Breast epithelium (tissue), 4 donors: Measurements from ENCODE around the gene FADS2. TPM values are rescaled to one million over a fixed set of nuclear protein-coding genes. Genes with fewer than 3 reads are reported as not detected.

Experiments
- DNase-seq, 2 donors: peaks; one replicate each; pipeline ENCODE4 v3.0.0-alpha.2; 2019; ENCODE audit warnings: low spot score in 2 of 2
- H3K27ac ChIP-seq, 2 donors: fragments of 200-600 bp; sonication (generic) in 1 of 2; one replicate each; pipeline ENCODE4 v1.5.1; 2016 to 2019; ENCODE audit warnings: mild to moderate bottlenecking in 1 of 2
- H3K27me3 ChIP-seq, 2 donors: fragments of 200-600 bp; sonication (generic) in 1 of 2; one replicate each; pipeline versions ENCODE4 v1.5.1 to v1.6.0; 2017 to 2019; ENCODE audit warnings: control low read depth in 1 of 2, mild to moderate bottlenecking in 1 of 2
- H3K36me3 ChIP-seq: fragments of 200-600 bp; one replicate; pipeline ENCODE4 v1.5.1; 2019
- H3K4me1 ChIP-seq, 2 donors: fragments of 200-600 bp; sonication (generic); one replicate each; pipeline ENCODE4 v1.5.1; 2016 to 2019; ENCODE audit warnings: control low read depth in 1 of 2
- H3K4me3 ChIP-seq, 3 donors: fragments of 200-600 bp; sonication (generic); 1 replicate in 2 of 3; 2 replicates in 1 of 3; pipeline ENCODE4 v1.5.1; 2016 to 2019; ENCODE audit warnings: mild to moderate bottlenecking in 3 of 3, moderate library complexity in 2 of 3
- H3K9me3 ChIP-seq, 2 donors: fragments of 200-600 bp; sonication (generic) in 1 of 2; one replicate each; pipeline ENCODE4 v1.5.1; 2016 to 2019; ENCODE audit warnings: control low read depth in 1 of 2
- POLR2A ChIP-seq: fragments of 450-650 bp; IDR thresholded peaks from one replicate; pipeline ENCODE4 v1.6.1; 2016; ENCODE audit warnings: antibody characterized with exemption, mild to moderate bottlenecking, moderate library complexity
- POLR2AphosphoS5 ChIP-seq, 3 donors: sonication (generic); formaldehyde crosslinking; IDR thresholded peaks; one replicate each; pipeline ENCODE4 v1.6.1; 2017; ENCODE audit warnings: antibody characterized with exemption in 3 of 3
- intact Hi-C: fragments of 100-400 bp; cut with DNase I; formaldehyde crosslinking; loops from one replicate; pipeline ENCODE4 v1.15.1; 2023; ENCODE audit warnings: low total_unique reads
- total RNA-seq, 3 donors: library from RNA; depleted of rRNA; stranded (reverse); fragments of >200 nt; gene quantifications; one replicate each; pipeline ENCODE4 v1.1.0, GENCODE V29; 2016
- TF ChIP-seq, protein P1 (sequence below), 3 donors: fragments of 450-650 bp; IDR thresholded peaks; one replicate each; pipeline ENCODE4 v1.5.1; 2016 to 2017; ENCODE audit warnings: antibody characterized with exemption in 3 of 3, mild to moderate bottlenecking in 3 of 3, moderate library complexity in 3 of 3

The FADS2 gene
- total RNA-seq, 3 donors from 2014 or later: 5.6 to 35.8 (median 7.5) TPM

DNA sequence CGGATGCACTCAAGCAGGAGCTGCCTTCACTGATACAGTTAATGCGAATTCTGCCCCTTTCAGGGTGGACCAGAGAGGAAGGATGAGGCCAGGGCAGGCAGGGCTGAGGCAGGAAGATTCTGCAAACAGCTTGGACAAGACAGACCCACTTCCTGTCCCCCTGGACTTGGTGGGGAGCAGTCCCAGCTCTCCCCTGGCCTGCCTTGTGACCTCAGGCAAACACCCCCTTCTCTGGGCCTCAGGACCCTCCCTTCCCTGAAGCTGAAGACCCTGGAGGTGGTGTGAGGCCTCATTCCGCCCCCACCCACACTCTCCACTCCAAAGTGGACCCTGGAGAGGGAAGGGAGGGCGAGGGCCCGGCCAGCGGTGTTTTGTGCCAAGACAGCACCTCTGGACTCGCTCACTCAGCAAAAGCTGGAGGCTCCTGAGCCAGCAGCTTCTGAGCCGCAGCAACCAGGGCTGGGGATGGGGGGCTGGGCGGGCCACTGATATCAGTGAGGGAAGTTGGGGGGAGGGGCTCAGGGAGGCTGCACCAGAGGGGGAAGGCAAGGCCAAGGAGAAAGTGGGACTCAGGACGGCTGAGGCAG lies 80.7 kb downstream of the FADS2 start:
- TF ChIP-seq, protein P1, sequence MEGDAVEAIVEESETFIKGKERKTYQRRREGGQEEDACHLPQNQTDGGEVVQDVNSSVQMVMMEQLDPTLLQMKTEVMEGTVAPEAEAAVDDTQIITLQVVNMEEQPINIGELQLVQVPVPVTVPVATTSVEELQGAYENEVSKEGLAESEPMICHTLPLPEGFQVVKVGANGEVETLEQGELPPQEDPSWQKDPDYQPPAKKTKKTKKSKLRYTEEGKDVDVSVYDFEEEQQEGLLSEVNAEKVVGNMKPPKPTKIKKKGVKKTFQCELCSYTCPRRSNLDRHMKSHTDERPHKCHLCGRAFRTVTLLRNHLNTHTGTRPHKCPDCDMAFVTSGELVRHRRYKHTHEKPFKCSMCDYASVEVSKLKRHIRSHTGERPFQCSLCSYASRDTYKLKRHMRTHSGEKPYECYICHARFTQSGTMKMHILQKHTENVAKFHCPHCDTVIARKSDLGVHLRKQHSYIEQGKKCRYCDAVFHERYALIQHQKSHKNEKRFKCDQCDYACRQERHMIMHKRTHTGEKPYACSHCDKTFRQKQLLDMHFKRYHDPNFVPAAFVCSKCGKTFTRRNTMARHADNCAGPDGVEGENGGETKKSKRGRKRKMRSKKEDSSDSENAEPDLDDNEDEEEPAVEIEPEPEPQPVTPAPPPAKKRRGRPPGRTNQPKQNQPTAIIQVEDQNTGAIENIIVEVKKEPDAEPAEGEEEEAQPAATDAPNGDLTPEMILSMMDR (IDR thresholded peaks at IDR 0.05): no peak
- no peak for TF ChIP-seq POLR2A
- no peak for TF ChIP-seq POLR2AphosphoS5 (IDR thresholded peaks at IDR 0.05)
- no peaks in the 10 kb centered on the region for H3K36me3 ChIP-seq
- no peak for DNase-seq
- H3K4me1 ChIP-seq: no peaks in the 10 kb centered on the region
- no peaks in the 10 kb centered on the region for H3K9me3 ChIP-seq
- H3K27me3 ChIP-seq: no peaks in the 10 kb centered on the region
- peak overlapping the region in 1 of 3 donors; percentile 46 for H3K4me3 ChIP-seq
- intact Hi-C loops: loop anchor here (10.0 kb wide), 1 partner anchor 166 kb away; no protein-coding TSS in a partner anchor
- peak overlapping the region in 1 of 2 donors; percentile 85 for H3K27ac ChIP-seq

DNA sequence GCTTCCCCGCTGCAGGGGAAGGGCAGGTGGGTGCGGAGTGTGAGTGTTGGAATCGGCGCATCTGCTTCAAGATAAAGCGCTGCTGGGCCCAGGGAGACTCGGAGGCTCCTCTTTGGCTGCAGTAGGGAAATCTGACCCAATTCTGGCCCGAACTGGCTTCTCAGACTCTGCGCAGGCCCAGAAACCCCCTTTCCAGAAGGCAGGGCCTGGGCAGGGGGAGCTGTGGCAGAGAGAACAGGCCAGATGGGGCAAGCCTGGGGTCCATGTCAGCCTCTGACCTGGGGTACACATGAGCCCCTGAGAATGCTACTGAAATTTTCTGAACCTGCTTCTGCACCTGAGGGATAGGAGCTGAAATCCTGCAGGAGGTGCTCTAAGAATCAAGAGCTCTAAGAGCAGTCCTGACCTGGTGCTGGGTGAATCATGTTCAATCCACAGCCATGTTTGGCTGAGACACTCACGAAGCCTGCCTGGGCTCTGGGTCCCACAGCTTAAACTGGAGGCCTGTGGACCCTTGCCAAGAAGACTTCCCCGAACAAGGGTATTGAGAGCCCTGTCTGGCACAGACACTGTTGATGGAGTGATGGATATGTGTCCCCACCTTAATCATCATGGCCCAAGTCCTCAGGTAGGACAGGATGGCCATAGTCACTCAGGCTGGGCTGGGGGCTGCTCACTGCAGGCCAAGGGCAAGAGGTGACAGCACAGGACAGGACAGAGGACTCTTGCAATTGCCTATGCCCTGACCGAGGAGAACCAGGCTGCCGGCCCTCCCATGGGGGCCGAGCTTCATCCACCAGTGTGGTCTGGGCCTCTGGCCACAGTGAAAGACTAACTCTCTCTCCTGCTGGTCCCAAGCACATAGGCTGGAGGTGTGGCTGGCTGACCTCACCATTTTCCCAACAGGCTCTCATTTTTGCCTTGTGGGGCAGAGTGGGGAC lies 82.4 kb downstream of the FADS2 start:
- H3K36me3 ChIP-seq: no peaks in the 10 kb centered on the region
- H3K27ac ChIP-seq: peak overlapping the region; percentile 33 to 85
- H3K4me1 ChIP-seq: no peaks in the 10 kb centered on the region
- no peak for DNase-seq
- H3K4me3 ChIP-seq: peak overlapping the region in 1 of 3 donors; percentile 33
- H3K9me3 ChIP-seq: no peaks in the 10 kb centered on the region
- intact Hi-C loops: no loop called here
- TF ChIP-seq POLR2A (no peak), POLR2AphosphoS5 (IDR thresholded peaks at IDR 0.05) (no peak)
- TF ChIP-seq, protein P1 (IDR thresholded peaks at IDR 0.05): no peak
- H3K27me3 ChIP-seq: no peaks in the 10 kb centered on the region

DNA sequence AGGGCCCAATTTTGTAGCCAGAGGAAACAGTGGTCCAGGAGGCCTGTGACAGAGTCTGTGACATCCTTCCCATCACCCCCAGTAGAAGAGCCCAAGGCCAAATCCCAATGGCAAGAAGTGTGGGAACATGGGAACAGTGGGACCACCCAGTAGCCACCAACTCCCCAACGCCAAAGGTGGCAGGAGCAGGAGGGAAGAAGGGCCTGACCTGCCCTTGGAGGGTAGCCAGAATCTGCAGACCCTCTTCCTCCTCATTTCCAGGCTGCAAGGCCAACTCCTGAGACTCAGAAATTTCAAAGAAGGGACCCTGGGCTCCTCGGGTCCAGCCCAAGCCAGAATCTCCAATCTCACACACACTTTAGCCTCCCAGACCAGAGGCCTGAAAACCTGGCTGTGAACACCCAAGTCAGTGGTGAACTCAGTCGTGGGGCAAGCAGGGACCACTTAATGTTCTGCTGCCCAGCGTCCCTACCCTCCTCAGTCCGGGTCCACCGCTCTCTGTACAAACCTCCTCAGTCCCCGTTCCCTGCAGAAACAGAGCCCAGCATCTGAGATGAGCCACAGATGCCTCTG lies 83.1 kb downstream of the FADS2 start:
- Histone ChIP-seq H3K27me3 (no peaks in the 10 kb centered on the region), H3K4me3 (peak overlapping the region in 1 of 3 donors; percentile 92), H3K27ac (peak overlapping the region; percentile 33 to 85), H3K36me3 (no peaks in the 10 kb centered on the region), H3K9me3 (no peaks in the 10 kb centered on the region), H3K4me1 (no peaks in the 10 kb centered on the region)
- TF ChIP-seq, protein P1 (IDR thresholded peaks at IDR 0.05): no peak
- TF ChIP-seq POLR2AphosphoS5 (IDR thresholded peaks at IDR 0.05) (no peak), POLR2A (no peak)
- intact Hi-C loops: no loop called here
- DNase-seq: no peak

DNA sequence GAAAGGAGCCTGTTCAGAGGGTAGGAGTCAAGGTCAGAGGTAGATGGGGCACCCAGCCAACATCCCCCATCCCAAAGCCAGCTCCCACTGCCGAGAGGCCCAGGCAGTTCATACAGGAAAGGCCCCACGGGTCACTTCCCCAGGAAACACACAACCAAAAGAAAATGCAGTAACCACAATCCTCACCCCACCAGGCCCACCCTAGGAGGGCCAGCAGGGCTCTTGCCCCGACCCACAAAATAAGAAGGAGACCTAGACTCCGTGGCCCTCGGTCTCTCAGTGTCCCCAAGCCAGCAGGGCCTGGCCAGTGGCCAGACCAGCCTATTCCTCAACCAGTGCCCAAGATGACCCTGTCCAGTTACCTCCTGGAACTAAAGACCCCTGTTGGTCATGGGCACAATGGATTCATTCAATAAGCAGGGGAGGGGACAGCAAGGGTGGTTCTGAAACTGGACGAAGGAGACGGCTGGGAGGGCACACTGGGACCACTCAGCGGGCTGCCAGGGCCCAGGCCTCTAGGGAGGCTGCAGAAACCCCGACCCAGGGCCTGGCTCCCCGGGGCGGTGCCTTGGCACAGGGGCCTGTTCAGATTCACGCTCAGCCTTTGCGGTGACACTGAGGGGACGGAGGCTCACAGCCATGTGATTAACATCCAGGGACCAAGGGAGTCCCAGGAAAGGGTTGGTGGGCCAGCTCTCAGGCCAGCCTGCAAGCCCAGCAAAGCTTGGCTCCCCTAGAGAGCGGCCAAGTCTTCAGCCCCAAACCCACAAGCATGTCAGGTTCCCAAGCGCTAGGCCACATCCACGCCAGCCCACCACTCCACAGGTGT lies 83.8 kb downstream of the FADS2 start:
- intact Hi-C loops: no loop called here
- Histone ChIP-seq H3K27me3 (no peaks in the 10 kb centered on the region), H3K9me3 (no peaks in the 10 kb centered on the region), H3K36me3 (no peaks in the 10 kb centered on the region), H3K27ac (peak overlapping the region; percentile 33 to 85), H3K4me1 (no peaks in the 10 kb centered on the region), H3K4me3 (peak overlapping the region in 1 of 3 donors; percentile 92)
- TF ChIP-seq POLR2AphosphoS5 (IDR thresholded peaks at IDR 0.05): no peak
- TF ChIP-seq, protein P1 (IDR thresholded peaks at IDR 0.05): no peak
- TF ChIP-seq POLR2A: no peak
- DNase-seq: peak in 1 of 2 donors; percentile 9
